ENCODE results near the gene SAXO1. TPM values are rescaled to one million over a fixed set of nuclear protein-coding genes. Genes with fewer than 3 reads are reported as not detected.
"Not testable (repeated sequence)": the region's sequence is repeated elsewhere in the genome, so short reads cannot be mapped to it uniquely, and the experiment has no call there.

Gene SAXO1
- total RNA-seq, 2 experiments from 2014 or later: 0.07 TPM; not detected in 1

DNA sequence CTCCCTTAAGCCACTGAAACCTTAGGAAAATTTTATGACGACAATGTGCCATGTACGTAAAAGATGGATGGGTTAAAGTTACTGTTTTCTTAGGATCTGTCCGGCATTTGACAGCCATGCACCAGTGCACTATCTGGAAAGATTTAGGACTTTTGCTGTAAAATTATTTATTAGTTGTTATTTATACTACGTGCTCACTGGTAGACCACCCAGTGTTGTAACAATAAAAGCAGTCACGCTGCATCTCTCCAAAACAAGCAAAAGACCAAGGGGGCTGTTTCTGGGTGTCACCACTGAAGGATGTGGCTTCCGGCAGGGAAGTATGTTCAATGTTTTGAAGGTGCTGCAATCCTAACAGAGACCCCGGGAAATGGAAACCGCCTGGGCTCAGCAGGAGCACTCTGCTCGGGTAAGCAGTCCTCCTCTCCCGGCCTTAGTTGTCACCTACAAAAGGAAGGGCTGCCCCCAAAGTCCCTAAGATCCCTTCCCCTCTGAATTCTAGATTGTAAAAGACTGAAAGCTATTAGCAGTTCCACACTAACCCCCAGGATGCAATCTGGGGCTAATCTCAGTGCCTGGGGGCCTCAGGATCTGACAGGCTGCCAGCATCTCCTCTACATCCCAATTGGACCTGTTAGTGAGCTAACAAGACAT, 38.6 kb downstream of the SAXO1 start:
- TF ChIP-seq, protein P1, sequence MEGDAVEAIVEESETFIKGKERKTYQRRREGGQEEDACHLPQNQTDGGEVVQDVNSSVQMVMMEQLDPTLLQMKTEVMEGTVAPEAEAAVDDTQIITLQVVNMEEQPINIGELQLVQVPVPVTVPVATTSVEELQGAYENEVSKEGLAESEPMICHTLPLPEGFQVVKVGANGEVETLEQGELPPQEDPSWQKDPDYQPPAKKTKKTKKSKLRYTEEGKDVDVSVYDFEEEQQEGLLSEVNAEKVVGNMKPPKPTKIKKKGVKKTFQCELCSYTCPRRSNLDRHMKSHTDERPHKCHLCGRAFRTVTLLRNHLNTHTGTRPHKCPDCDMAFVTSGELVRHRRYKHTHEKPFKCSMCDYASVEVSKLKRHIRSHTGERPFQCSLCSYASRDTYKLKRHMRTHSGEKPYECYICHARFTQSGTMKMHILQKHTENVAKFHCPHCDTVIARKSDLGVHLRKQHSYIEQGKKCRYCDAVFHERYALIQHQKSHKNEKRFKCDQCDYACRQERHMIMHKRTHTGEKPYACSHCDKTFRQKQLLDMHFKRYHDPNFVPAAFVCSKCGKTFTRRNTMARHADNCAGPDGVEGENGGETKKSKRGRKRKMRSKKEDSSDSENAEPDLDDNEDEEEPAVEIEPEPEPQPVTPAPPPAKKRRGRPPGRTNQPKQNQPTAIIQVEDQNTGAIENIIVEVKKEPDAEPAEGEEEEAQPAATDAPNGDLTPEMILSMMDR (IDR thresholded peaks at IDR 0.05): no peak
- ChIA-PET POLR2A (no interaction called here), CTCF (no interaction called here)
- ATAC-seq: no peak
- DNase-seq: no peak
- H3K4me3 Mint-ChIP-seq: no peak overlapping the region
- H3K9me3 Mint-ChIP-seq: peaks cover 8% of the 10 kb centered on the region
- H3K4me1 Mint-ChIP-seq (ENCODE audit: low read depth): no peaks in the 10 kb centered on the region
- H3K27ac Mint-ChIP-seq: no peak overlapping the region
- no peaks in the 10 kb centered on the region for H3K27me3 Mint-ChIP-seq
- intact Hi-C loops (cut with micrococcal nuclease): no loop called here
- no peaks in the 10 kb centered on the region for H3K36me3 Mint-ChIP-seq (ENCODE audit: low read depth)

DNA sequence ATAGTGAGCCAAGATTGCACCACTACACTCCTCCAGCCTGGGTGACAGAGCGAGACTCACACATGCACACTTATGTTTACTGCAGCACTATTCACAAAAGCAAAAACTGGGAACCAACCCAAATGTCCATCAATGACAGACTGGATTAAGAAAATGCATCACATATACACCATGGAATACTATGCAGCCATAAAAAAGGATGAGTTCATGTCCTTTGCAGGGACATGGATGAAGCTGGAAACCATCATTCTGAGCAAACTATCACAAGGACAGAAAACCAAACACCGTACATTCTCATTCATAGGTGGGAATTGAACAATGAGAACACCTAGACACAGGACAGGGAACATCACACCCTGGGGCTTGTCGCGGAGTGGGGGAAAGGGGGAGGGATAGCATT, 41.8 kb downstream of the SAXO1 start:
- intact Hi-C loops (cut with micrococcal nuclease); H3K27me3 Mint-ChIP-seq; POLR2A ChIA-PET; H3K36me3 Mint-ChIP-seq (ENCODE audit: low read depth); CTCF ChIA-PET; DNase-seq; H3K27ac Mint-ChIP-seq; ATAC-seq; H3K4me3 Mint-ChIP-seq; H3K4me1 Mint-ChIP-seq (ENCODE audit: low read depth); H3K9me3 Mint-ChIP-seq: not testable (repeated sequence)

DNA sequence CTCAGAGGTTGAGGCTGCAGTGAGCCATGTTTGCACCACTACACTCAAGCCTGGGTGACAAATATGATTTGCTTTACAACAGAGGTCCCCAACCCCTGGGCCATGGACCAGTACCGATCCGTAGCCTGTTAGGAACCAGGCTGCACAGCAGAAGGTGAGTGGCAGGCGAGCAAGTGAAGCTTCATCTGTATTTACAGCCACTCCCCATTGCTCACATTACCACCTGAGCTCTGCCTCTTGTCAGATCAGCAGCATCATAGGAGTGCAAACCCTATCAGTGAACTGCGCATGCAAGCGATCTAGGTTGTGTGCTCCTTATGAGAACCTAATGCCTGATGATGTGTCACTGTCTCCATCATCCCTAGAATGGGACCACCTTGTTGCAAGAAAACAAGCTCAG, 42.5 kb downstream of the SAXO1 start:
- TF ChIP-seq, protein P1 (IDR thresholded peaks at IDR 0.05): no peak
- H3K27ac Mint-ChIP-seq: no peak overlapping the region
- no peaks in the 10 kb centered on the region for H3K27me3 Mint-ChIP-seq
- no peak overlapping the region for H3K4me3 Mint-ChIP-seq
- POLR2A ChIA-PET: no interaction called here
- CTCF ChIA-PET: no interaction called here
- H3K36me3 Mint-ChIP-seq (ENCODE audit: low read depth): no peaks in the 10 kb centered on the region
- no peak for ATAC-seq
- no peaks in the 10 kb centered on the region for H3K4me1 Mint-ChIP-seq (ENCODE audit: low read depth)
- H3K9me3 Mint-ChIP-seq: no peaks in the 10 kb centered on the region
- DNase-seq: no peak
- intact Hi-C loops (cut with micrococcal nuclease): no loop called here

DNA sequence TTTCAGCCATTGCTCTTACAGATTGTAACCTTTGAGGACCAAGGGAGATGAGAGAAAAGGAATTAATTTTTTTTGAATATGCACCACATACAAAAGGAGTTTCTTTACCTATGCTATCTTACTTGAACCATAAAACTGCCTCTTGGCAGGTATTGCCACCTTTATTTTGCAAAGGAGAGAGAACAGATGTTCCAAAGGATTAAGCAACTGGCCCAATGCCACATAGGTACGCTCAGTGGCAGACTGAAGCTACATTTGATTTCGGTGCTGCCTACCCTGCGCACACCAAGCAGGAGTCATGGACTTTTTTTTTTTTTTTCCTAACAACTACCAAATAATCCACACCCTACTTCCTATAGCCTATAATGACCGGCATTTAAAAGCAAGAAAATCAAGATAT, 43.1 kb downstream of the SAXO1 start:
- Mint-ChIP-seq H3K9me3 (no peaks in the 10 kb centered on the region), H3K4me3 (no peak overlapping the region), H3K36me3 (ENCODE audit: low read depth) (no peaks in the 10 kb centered on the region), H3K27ac (no peak overlapping the region), H3K4me1 (ENCODE audit: low read depth) (no peaks in the 10 kb centered on the region), H3K27me3 (no peaks in the 10 kb centered on the region)
- POLR2A ChIA-PET: no interaction called here
- CTCF ChIA-PET: no interaction called here
- no peak for DNase-seq
- TF ChIP-seq, protein P1 (IDR thresholded peaks at IDR 0.05): no peak
- intact Hi-C loops (cut with micrococcal nuclease): no loop called here
- no peak for ATAC-seq

DNA sequence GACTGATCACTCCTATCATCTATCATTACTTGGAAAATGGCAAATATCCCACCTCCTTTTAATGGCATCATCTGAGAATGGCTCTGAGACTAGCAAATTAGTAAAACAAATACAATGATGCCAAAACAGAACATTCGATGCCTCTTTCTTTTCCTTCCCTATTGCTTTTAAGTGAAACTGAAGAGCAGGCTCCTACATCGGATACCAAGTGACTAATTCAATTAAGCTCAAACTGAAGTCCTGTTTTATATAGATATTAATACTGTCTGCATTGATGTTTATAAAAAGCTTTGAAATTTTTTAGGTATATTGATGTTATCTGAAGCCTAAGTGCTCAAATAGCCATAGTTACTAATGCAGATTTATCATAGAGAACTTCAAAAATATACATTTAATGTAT, 43.9 kb downstream of the SAXO1 start:
- ChIA-PET CTCF (no interaction called here), POLR2A (no interaction called here)
- intact Hi-C loops (cut with micrococcal nuclease): no loop called here
- Mint-ChIP-seq H3K4me3 (no peak overlapping the region), H3K9me3 (no peaks in the 10 kb centered on the region), H3K27me3 (no peaks in the 10 kb centered on the region), H3K4me1 (ENCODE audit: low read depth) (no peaks in the 10 kb centered on the region), H3K27ac (no peak overlapping the region), H3K36me3 (ENCODE audit: low read depth) (no peaks in the 10 kb centered on the region)
- DNase-seq (no peak), ATAC-seq (no peak)
- TF ChIP-seq, protein P1 (IDR thresholded peaks at IDR 0.05): no peak

DNA sequence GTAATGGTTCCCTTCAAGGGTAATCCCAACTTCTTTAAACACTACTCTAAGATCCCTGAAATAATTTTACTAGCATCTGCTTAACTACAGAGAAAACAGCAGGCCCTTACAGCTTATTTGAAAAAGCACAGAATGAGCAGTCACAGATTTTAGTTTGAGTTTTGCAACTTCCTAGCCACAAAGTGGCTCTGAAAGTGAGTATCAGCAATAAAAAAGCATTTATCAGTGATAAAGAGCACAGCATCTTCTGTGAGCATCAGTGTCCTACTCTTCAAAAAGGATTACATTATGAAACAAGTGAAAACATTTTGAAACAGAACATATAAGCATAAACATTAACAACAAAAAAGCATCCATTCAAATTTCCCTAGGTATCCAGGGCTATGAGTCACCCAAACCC, 45.0 kb downstream of the SAXO1 start:
- TF ChIP-seq, protein P1 (IDR thresholded peaks at IDR 0.05): no peak
- intact Hi-C loops (cut with micrococcal nuclease): no loop called here
- Mint-ChIP-seq H3K9me3 (no peaks in the 10 kb centered on the region), H3K27me3 (no peaks in the 10 kb centered on the region), H3K4me3 (no peak overlapping the region), H3K36me3 (ENCODE audit: low read depth) (no peaks in the 10 kb centered on the region), H3K27ac (no peak overlapping the region), H3K4me1 (ENCODE audit: low read depth) (no peaks in the 10 kb centered on the region)
- CTCF ChIA-PET: no interaction called here
- ATAC-seq (no peak), DNase-seq (no peak)
- POLR2A ChIA-PET: no interaction called here
